RPMI7951 (cell line): ENCODE results near the gene BRD3OS. TPM values are rescaled to one million over a fixed set of nuclear protein-coding genes. Genes with fewer than 3 reads are reported as not detected.

Experiments
- DNase-seq: peaks from one replicate; pipeline ENCODE4 v3.0.0-alpha.2; 2012; ENCODE audit warnings: low read depth
- total RNA-seq: library from RNA; depleted of rRNA; stranded (reverse); fragments of >200 nt; shearing (Covaris generic); gene quantifications from 2 replicates; pipeline ENCODE4 v1.2.3, GENCODE V29; 2014

Gene BRD3OS
- total RNA-seq, 1 experiment from 2014 or later = 16.7 TPM

- DNase-seq = no peak
Observed at GRCh38 chr9:134052491-134052890, 27.2 kb downstream of the BRD3OS start.

- DNase-seq = no peak
Observed at GRCh38 chr9:134052941-134053340, 27.7 kb downstream of the BRD3OS start.

- no peak for DNase-seq
Observed at GRCh38 chr9:134053401-134053871, 28.2 kb downstream of the BRD3OS start.

GRCh38 chr9:134053941-134054761, 28.9 kb downstream of the BRD3OS start:
- no peak for DNase-seq

- DNase-seq = no peak
Observed at GRCh38 chr9:134054891-134055811, 29.9 kb downstream of the BRD3OS start.

GRCh38 chr9:134055981-134056461, 30.7 kb downstream of the BRD3OS start:
- DNase-seq = peak; percentile 79

- DNase-seq = no peak
Observed at GRCh38 chr9:134056483-134057306, 31.4 kb downstream of the BRD3OS start.

- DNase-seq = no peak
Observed at GRCh38 chr9:134057307-134057657, 32.0 kb downstream of the BRD3OS start.

- DNase-seq = no peak
Observed at GRCh38 chr9:134057751-134058701, 32.7 kb downstream of the BRD3OS start.

GRCh38 chr9:134058716-134059115, 33.4 kb downstream of the BRD3OS start:
- DNase-seq = peak; percentile 10

GRCh38 chr9:134059188-134059641, 33.9 kb downstream of the BRD3OS start:
- no peak for DNase-seq

- no peak for DNase-seq
Observed at GRCh38 chr9:134059661-134060395, 34.5 kb downstream of the BRD3OS start.

- DNase-seq = no peak
Observed at GRCh38 chr9:134060546-134060945, 35.3 kb downstream of the BRD3OS start.

- DNase-seq = no peak
Observed at GRCh38 chr9:134061019-134061687, 35.9 kb downstream of the BRD3OS start.

- DNase-seq = no peak
Observed at GRCh38 chr9:134061688-134062371, 36.5 kb downstream of the BRD3OS start.

- DNase-seq = no peak
Observed at GRCh38 chr9:134062461-134063087, 37.3 kb downstream of the BRD3OS start.

GRCh38 chr9:134063088-134063570, 37.8 kb downstream of the BRD3OS start:
- DNase-seq = no peak
